Esophagus muscularis mucosa (tissue), 4 donors: ENCODE results near the gene C1QL4.

Experiments used
- EP300 ChIP-seq: sonication (generic); formaldehyde crosslinking; IDR thresholded peaks from one replicate; pipeline ENCODE4 v1.6.1; 2017; ENCODE audit warnings: antibody characterized with exemption
- POLR2A ChIP-seq: fragments of 450-650 bp; IDR thresholded peaks from one replicate; pipeline ENCODE4 v1.6.1; 2017; ENCODE audit warnings: antibody characterized with exemption, moderate library complexity, mild to moderate bottlenecking, low read depth
- POLR2AphosphoS5 ChIP-seq, 2 donors: sonication (generic); formaldehyde crosslinking; IDR thresholded peaks; one replicate each; pipeline ENCODE4 v1.6.1; 2017; ENCODE audit warnings: antibody characterized with exemption in 2 of 2
- TF ChIP-seq, protein P1 (sequence below), 3 experiments: fragments of 200-600 bp in 2 of 3; fragments of 450-650 bp in 1 of 3; sonication (generic) in 2 of 3; IDR thresholded peaks; one replicate each; pipeline ENCODE4 v1.5.1; 2017 to 2019; ENCODE audit warnings: antibody characterized with exemption in 3 of 3, mild to moderate bottlenecking in 2 of 3, moderate library complexity in 1 of 3

DNA sequence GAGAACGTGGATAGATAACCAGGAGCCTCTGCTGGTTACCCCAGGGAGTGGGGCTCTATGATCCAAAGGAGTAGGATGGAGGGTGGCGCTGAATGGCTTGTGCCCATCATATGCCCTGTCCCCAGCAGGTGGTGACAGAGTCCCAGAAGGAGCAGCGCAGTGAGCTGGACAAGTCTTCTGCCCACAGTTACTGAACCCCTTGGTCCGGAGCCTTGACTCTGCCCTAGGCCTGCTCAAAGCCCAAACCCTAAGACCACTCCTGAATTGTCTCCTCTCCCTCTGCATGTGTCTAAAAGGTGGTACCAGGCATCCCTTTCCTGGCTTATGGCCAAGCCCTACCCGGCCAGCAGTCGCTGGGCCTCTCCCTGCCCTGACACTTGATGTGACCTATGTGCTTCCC is 38.8 kb downstream of the C1QL4 start:
- TF ChIP-seq, protein P1, sequence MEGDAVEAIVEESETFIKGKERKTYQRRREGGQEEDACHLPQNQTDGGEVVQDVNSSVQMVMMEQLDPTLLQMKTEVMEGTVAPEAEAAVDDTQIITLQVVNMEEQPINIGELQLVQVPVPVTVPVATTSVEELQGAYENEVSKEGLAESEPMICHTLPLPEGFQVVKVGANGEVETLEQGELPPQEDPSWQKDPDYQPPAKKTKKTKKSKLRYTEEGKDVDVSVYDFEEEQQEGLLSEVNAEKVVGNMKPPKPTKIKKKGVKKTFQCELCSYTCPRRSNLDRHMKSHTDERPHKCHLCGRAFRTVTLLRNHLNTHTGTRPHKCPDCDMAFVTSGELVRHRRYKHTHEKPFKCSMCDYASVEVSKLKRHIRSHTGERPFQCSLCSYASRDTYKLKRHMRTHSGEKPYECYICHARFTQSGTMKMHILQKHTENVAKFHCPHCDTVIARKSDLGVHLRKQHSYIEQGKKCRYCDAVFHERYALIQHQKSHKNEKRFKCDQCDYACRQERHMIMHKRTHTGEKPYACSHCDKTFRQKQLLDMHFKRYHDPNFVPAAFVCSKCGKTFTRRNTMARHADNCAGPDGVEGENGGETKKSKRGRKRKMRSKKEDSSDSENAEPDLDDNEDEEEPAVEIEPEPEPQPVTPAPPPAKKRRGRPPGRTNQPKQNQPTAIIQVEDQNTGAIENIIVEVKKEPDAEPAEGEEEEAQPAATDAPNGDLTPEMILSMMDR (IDR thresholded peaks at IDR 0.05): no peak
- TF ChIP-seq POLR2A (no peak), POLR2AphosphoS5 (IDR thresholded peaks at IDR 0.05) (no peak), EP300 (no peak)
